Activated gamma-delta T cell treated with Interleukin-2 at 50 U/mL for 16 hours (primary cell): ENCODE measurements around the gene RBM22.
"Not testable (repeated sequence)": the region's sequence is repeated elsewhere in the genome, so short reads cannot be mapped to it uniquely, and the experiment has no call there.

Experiments
- DNase-seq: peaks from one replicate; pipeline ENCODE4 v3.0.0-alpha.2; 2020

The RBM22 gene

DNA sequence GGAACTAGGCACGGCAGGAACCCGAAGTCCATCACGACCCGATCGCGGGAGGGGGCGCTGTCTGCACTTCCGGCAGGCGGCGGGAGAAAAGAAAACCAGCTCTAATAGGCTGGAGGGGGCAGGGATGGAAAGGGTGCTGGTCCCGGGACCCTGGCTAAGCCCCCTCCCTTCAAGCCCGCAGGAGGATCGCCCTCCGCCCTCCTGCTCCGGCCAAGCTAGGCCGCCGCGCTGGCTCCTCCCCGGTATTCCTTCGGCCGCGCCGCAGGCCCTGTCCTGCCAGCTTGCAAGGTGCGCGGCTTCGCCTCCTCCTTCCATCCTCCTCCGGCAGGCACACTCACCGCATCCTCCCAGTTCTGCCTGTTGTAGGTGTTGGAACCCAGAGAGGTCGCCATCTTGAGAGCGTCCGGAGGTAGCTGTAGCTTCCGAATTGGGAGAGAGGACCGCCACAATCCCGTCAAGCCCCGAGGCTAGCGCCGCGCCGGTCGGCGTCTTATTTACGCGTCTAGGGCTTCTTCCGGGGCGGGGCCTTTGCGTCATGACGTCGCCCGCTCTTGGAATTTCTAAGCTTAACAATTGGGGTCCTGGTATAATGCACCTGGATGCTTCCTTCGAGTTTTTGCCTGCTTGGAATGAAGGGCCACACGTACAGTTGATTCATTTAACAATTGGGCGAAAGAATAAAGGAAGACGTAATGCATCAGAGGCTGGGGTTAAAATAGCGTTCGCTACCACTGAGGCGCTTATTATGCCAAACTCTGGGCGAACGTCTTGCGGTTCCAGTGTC lies at the start of gene RBM22:
TSS of gene RBM22 (minus strand) at position 469 of the 784 bp plus-strand sequence. CDS start at position 392, 77 bp downstream.
- peak; percentile 89 for DNase-seq

DNA sequence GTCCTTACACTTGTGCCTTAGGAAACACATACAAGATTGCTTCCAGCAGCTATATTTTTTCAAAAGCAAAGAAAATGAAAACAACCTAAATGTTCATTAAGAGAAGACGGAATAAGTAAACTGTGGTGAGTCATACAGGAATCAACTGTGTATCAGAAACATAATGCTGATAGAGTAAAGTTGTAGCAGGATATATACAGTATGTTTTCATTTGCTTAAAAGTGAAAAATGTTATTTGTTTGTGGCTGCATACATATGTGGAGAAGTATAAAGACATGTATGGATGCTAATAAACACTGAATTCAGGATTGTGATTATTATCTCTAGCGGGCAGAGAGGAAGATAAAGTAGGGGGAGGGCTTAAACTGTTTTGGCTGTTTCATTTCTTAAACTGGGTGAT lies 49.6 kb upstream of the RBM22 start:
- no peak for DNase-seq

- DNase-seq: not testable (repeated sequence)
Observed at GRCh38 chr5:150743142-150743488, 42.3 kb upstream of the RBM22 start.

- not testable (repeated sequence) for DNase-seq
Observed at GRCh38 chr5:150742455-150743141, 41.7 kb upstream of the RBM22 start.

DNA sequence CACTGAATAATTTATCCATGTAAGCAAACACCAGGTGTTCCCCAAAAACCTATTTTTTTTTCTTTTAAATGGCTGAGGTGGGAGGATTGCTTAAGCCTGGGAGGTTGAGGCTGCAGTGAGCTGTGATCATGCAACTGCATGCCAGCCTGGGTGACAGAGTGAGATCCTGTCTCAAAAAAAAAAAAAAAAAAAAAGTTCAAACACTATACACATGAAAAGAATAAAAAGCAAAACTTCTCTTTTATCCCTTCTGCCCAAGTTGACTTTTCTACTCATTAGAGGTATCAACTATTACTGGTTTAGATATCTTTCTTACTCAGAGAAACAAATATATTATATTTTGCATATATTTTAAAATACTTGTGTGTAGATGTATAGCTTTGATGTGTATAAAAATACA lies 40.1 kb upstream of the RBM22 start:
- no peak for DNase-seq

- no peak for DNase-seq
Observed at GRCh38 chr5:150738862-150739261, 38.0 kb upstream of the RBM22 start.

GRCh38 chr5:150734579-150735384 lies 33.9 kb upstream of the RBM22 start:
- DNase-seq: no peak

- DNase-seq: no peak
Observed at GRCh38 chr5:150731669-150732242, 30.9 kb upstream of the RBM22 start.

- no peak for DNase-seq
Observed at GRCh38 chr5:150729859-150730258, 29.0 kb upstream of the RBM22 start.

DNA sequence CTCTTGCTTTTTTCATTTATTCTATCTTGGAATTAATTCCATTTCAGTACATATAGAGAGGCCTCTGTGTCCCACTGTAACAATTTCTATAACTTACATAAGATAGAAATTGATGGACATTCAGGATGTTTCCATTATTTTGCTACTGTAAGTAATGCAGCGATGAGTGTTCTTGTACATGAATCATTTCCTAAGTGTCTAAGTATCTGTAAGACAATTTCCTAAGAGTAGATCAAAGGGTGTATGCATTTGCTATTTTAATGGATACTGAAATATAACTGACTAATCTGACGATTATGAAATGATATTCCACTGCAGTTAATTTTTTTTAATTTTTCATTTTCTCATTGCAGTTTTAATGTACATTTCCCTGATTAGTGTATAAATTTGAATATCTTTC lies 23.0 kb upstream of the RBM22 start:
- no peak for DNase-seq

DNA sequence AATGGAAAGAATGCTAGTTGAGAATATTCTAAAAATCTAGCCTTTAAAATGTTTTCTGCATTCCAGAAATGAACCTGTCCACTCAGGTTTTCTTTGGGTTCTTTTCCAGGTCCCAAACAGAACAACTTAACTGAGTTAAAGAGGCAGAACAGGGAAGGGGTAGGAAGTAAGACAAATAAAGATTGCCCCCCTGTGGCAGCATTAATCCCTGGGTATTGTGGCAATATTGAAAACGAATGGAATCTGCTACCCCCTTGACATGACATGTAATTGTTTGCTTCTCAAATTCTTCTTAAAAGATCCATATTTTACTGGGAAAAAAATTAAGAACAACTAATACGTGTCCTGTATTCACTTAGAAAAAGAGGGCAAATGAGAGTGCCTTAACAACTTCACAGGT lies 9.3 kb upstream of the RBM22 start:
- DNase-seq: no peak

DNA sequence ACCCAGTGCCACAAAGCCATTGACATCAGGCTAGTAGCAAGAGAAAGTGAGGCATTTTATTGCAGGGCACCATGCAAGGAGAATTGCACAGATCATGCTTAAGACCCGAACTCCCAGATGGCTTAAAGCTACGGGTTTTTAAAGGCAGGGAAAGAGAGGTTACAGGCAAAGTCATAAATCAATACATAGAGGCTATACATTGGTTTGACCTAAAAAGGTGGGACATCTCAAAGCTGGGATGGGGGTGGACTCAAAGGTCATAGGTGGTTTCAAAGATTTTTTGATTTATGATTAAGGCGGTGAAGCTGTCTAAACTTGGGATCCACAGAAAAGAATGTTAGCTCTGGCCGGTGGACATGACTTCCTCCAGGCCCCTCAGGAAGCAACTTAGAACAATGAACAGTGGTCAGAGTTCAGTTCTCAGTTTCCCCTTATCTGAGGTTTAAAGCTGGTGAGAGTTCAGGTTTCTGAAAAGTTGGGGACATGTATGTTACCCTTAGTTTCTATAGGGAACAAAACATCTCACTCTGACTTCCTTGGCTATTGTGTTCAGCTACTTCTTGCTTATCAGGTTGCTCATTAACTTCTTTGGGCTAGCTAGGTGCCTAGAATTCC lies 6.0 kb upstream of the RBM22 start:
- no peak for DNase-seq

- no peak for DNase-seq
Observed at GRCh38 chr5:150703762-150704161, 2.9 kb upstream of the RBM22 start.

DNA sequence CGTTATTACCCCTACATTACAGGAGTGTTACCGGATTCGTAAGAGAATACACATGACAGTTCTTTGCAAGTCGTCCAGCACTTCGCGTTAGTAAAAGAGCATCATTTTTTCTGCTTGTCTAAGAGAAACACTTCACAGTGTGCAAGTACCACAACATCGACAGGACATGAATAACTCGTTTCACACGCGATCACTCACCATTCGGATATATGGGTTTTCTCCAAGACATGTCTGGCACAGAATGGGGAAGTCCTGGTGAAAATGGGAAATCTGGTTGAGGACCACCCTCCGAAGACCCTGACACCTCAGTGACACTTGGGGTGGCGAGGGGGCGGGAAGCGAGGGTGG lies 642 bp downstream of the RBM22 start:
- DNase-seq: no peak

DNA sequence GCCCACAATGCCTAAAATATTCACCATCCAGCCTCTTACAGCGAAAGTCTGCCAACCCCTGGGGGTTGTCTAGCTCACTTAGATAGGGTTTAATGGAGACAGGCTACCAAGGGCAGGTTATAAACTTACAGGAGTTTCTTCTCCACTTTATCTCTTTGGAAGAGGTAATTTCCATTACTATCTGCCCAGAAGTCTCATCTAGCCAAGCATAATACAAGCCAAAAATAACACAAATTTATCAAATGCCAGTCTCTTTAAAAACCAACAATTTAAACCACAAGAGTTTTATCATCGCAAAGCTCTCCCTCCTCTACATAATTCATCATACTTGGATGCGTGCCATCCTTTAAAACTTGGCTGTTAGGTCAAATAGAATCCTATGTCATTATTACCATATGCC lies 6.2 kb downstream of the RBM22 start:
- DNase-seq: no peak

DNA sequence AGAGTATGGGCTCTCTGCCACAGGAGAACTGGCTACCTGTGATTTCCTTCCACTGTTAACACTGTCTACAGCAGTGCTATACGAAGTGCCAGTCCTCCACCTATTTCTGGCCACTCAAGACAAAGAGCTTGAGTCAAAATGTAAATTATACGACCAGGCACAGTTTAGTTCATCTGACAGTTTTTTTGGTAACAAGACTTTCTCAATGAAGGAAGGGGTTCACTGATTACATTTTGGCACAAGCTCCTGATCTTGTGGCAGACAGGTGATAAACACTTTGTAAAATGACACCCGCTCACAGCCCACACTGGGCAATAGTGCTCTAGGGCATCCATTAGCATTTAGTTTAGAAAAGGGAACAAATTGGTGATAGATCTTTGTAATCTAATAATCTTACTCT lies 8.6 kb downstream of the RBM22 start:
- DNase-seq: no peak

- no peak for DNase-seq
Observed at GRCh38 chr5:150690760-150691159, 10.1 kb downstream of the RBM22 start.

GRCh38 chr5:150689120-150689519 lies 11.7 kb downstream of the RBM22 start:
- DNase-seq: no peak

DNA sequence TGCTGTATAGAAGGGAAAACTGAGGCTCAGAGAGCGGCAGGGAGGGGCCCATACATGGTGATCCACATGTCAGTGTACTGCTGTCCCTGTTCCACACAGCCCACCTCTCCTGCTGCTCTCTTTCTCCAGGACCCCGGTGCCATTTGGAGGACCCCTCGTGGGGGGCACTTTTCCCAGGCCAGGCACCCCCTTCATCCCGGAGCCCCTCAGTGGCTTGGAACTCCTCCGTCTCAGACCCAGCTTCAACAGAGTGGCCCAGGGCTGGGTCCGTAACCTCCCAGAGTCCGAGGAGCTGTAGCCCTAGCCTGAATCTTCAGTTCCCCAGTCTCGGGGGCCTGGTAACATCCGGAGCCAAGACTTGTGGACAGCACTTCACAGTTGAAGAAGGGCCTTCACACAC lies 24.3 kb downstream of the RBM22 start:
- no peak for DNase-seq

- DNase-seq: no peak
Observed at GRCh38 chr5:150675069-150675468, 25.8 kb downstream of the RBM22 start.

- no peak for DNase-seq
Observed at GRCh38 chr5:150674341-150674821, 26.5 kb downstream of the RBM22 start.

- DNase-seq: no peak
Observed at GRCh38 chr5:150672884-150673275, 28.0 kb downstream of the RBM22 start.
